Parathyroid adenoma (tissue), 2 donors: Measurements from ENCODE around the gene RAB34.

ENCODE experiments used
- H2AFZ ChIP-seq: fragments of 300-600 bp; sonication (generic); one replicate; pipeline ENCODE4 v1.7.0; 2017; ENCODE audit warnings: antibody characterized with exemption, mild to moderate bottlenecking
- H3K27ac ChIP-seq: fragments of 300-600 bp; sonication (generic); one replicate; pipeline ENCODE4 v1.7.0; 2017
- H3K27me3 ChIP-seq: fragments of 300-600 bp; sonication (generic); one replicate; pipeline ENCODE4 v1.7.0; 2017; ENCODE audit warnings: low read length; ENCODE audit not compliant: control insufficient read depth, insufficient read depth
- H3K36me3 ChIP-seq: fragments of 300-600 bp; sonication (generic); one replicate; pipeline ENCODE4 v1.7.0; 2017; ENCODE audit warnings: low read length; ENCODE audit not compliant: control insufficient read depth, insufficient read depth
- H3K4me1 ChIP-seq: fragments of 300-600 bp; sonication (generic); one replicate; pipeline ENCODE4 v1.7.0; 2017; ENCODE audit warnings: control low read depth
- H3K4me2 ChIP-seq: fragments of 300-600 bp; sonication (generic); one replicate; pipeline ENCODE4 v1.7.0; 2017; ENCODE audit warnings: low read length
- H3K4me3 ChIP-seq: fragments of 300-600 bp; sonication (generic); one replicate; pipeline ENCODE4 v1.7.0; 2017; ENCODE audit warnings: low read depth, low read length
- H3K79me2 ChIP-seq: fragments of 300-600 bp; sonication (generic); one replicate; pipeline ENCODE4 v1.7.0; 2017; ENCODE audit warnings: control low read depth
- H3K9ac ChIP-seq: fragments of 300-600 bp; sonication (generic); one replicate; pipeline ENCODE4 v1.7.0; 2017; ENCODE audit warnings: mild to moderate bottlenecking
- H3K9me3 ChIP-seq: fragments of 300-600 bp; sonication (generic); one replicate; pipeline ENCODE4 v1.7.0; 2017; ENCODE audit warnings: low read length; ENCODE audit not compliant: control insufficient read depth
- TF ChIP-seq, protein P1 (sequence below): fragments of 300-600 bp; sonication (generic); IDR thresholded peaks from one replicate; pipeline ENCODE4 v1.7.0; 2017; ENCODE audit warnings: antibody characterized with exemption, mild to moderate bottlenecking
- donor health status: primary hyperparathyroidism.

Gene RAB34

DNA sequence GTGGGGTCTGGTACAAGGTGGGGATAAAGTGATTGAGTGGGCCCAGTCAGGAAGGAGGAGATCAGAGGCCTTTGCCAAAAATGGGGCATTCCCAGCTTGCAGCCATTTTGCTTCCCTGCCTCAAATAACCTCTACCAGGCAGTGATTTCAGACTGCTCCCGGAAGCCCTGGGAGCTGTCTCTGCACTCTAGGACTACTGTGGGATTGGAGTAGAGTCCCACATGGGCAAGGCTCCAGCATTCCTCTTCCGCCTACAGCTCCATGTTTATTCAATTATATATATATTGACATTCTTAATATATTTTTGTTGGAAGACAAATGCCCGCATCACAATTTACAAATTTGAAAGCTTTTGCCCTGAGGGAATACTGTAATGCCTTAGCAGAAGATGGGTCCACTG, 42.2 kb downstream of the RAB34 start:
- peaks cover 13% of the 10 kb centered on the region for H3K4me1 ChIP-seq
- H3K27ac ChIP-seq, result no peak overlapping the region
- H3K79me2 ChIP-seq, result no peaks in the 10 kb centered on the region
- no peaks in the 10 kb centered on the region for H3K36me3 ChIP-seq
- H3K9ac ChIP-seq, result no peak overlapping the region
- no peak overlapping the region for H2AFZ ChIP-seq
- no peaks in the 10 kb centered on the region for H3K27me3 ChIP-seq
- H3K4me3 ChIP-seq, result no peak overlapping the region
- TF ChIP-seq, protein P1, sequence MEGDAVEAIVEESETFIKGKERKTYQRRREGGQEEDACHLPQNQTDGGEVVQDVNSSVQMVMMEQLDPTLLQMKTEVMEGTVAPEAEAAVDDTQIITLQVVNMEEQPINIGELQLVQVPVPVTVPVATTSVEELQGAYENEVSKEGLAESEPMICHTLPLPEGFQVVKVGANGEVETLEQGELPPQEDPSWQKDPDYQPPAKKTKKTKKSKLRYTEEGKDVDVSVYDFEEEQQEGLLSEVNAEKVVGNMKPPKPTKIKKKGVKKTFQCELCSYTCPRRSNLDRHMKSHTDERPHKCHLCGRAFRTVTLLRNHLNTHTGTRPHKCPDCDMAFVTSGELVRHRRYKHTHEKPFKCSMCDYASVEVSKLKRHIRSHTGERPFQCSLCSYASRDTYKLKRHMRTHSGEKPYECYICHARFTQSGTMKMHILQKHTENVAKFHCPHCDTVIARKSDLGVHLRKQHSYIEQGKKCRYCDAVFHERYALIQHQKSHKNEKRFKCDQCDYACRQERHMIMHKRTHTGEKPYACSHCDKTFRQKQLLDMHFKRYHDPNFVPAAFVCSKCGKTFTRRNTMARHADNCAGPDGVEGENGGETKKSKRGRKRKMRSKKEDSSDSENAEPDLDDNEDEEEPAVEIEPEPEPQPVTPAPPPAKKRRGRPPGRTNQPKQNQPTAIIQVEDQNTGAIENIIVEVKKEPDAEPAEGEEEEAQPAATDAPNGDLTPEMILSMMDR, result no peak
- no peak overlapping the region for H3K4me2 ChIP-seq
- H3K9me3 ChIP-seq, result no peaks in the 10 kb centered on the region

DNA sequence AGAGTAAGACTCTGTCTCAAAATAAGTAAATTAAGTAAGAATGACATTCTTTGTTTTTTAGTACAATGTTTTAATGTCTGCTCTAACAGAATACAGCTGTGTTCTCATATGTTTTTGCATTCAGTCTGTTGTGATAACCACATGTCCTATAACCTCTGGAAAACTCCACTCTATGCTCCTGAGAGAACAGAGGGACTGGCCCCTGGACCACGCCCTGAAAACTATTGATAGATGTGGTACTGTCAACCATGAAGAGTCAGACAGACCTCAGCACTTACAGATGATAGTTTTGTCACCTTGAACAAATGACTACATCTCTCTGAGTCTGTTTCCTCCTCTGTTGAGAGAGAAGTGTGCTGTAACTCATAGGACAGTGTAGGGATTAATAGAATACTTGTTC, 47.8 kb downstream of the RAB34 start:
- Histone ChIP-seq H3K9ac (no peak overlapping the region), H3K4me1 (no peaks in the 10 kb centered on the region), H3K36me3 (no peaks in the 10 kb centered on the region), H3K27me3 (no peaks in the 10 kb centered on the region), H3K79me2 (peaks cover 30% of the 10 kb centered on the region), H3K4me2 (no peak overlapping the region), H3K9me3 (no peaks in the 10 kb centered on the region), H3K4me3 (no peak overlapping the region), H2AFZ (no peak overlapping the region), H3K27ac (no peak overlapping the region)
- TF ChIP-seq, protein P1, result no peak

DNA sequence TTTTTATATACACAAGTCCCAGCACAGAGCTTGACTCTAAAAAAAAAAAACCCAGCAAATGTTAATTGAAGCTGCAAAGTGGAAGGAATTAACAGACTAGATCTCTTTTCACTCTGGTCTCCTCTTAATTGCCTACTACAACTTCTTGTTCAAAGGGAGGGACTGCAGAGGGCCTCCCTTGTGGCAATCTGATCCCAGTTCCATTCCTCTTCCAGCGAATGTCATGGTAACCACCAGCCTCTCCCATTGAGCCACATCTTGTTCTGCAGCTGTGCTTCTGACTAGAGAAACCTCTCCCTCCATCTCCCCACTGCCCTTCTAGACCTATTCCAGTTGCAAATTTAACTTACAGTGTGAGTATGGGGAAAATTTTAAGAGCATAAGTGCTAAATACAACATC, 49.8 kb downstream of the RAB34 start:
- H3K27ac ChIP-seq, result no peak overlapping the region
- H2AFZ ChIP-seq, result no peak overlapping the region
- no peak overlapping the region for H3K4me3 ChIP-seq
- no peaks in the 10 kb centered on the region for H3K9me3 ChIP-seq
- H3K4me2 ChIP-seq, result no peak overlapping the region
- H3K4me1 ChIP-seq, result peaks cover 4% of the 10 kb centered on the region
- H3K79me2 ChIP-seq, result peaks cover 49% of the 10 kb centered on the region
- no peaks in the 10 kb centered on the region for H3K27me3 ChIP-seq
- no peaks in the 10 kb centered on the region for H3K36me3 ChIP-seq
- H3K9ac ChIP-seq, result no peak overlapping the region
- TF ChIP-seq, protein P1, result no peak

DNA sequence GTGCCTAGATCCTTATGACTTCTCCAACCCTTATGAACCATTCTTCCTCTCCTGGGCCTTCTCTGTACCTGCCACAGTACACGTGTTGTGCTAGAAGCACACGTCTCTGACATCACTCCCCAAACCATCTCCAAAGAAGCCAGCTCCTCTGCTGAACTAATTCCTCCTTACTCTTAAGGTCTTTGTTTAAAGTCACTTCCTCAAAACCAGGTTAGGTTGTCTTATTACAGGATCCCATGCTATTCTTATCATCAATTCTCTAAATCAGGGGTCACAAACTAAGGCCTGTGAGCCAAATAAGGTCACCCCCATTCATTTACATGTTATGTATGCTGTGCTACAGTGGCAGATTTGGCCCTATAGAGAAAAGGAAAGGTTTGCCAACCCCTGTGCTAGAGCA, 51.7 kb downstream of the RAB34 start:
- Histone ChIP-seq H3K27me3 (no peaks in the 10 kb centered on the region), H3K9me3 (no peaks in the 10 kb centered on the region), H3K4me2 (no peak overlapping the region), H3K36me3 (no peaks in the 10 kb centered on the region), H3K79me2 (peaks cover 67% of the 10 kb centered on the region), H3K4me3 (no peak overlapping the region), H3K4me1 (peaks cover 6% of the 10 kb centered on the region), H3K9ac (no peak overlapping the region), H3K27ac (no peak overlapping the region), H2AFZ (no peak overlapping the region)
- TF ChIP-seq, protein P1, result no peak
